Renal cortex interstitium (tissue), 11 donors: ENCODE data around the gene D2HGDH. TPM values are rescaled to one million over a fixed set of nuclear protein-coding genes. Genes with fewer than 3 reads are reported as not detected.
"Not testable (repeated sequence)": the region's sequence is repeated elsewhere in the genome, so short reads cannot be mapped to it uniquely, and the experiment has no call there.

ENCODE experiments used
- DNase-seq, 11 donors: peaks; one replicate each; pipeline ENCODE4 v3.0.0-alpha.2; 2013; ENCODE audit warnings: low read depth in 9 of 11, low spot score in 4 of 11; ENCODE audit errors: extremely low read depth in 1 of 11
- polyA plus RNA-seq, 3 donors: library from polyadenylated mRNA; unstranded; fragments of 120-200 nt; gene quantifications; one replicate each; pipeline ENCODE4 v1.2.1, GENCODE V29; 2013; ENCODE audit not compliant: insufficient read length in 3 of 3

The D2HGDH gene
- polyA plus RNA-seq, 3 donors, result 30.0 to 62.3 (median 50.4) TPM

GRCh38 chr2:241799522-241800197, 65.2 kb downstream of the D2HGDH start:
- no peak for DNase-seq

DNA sequence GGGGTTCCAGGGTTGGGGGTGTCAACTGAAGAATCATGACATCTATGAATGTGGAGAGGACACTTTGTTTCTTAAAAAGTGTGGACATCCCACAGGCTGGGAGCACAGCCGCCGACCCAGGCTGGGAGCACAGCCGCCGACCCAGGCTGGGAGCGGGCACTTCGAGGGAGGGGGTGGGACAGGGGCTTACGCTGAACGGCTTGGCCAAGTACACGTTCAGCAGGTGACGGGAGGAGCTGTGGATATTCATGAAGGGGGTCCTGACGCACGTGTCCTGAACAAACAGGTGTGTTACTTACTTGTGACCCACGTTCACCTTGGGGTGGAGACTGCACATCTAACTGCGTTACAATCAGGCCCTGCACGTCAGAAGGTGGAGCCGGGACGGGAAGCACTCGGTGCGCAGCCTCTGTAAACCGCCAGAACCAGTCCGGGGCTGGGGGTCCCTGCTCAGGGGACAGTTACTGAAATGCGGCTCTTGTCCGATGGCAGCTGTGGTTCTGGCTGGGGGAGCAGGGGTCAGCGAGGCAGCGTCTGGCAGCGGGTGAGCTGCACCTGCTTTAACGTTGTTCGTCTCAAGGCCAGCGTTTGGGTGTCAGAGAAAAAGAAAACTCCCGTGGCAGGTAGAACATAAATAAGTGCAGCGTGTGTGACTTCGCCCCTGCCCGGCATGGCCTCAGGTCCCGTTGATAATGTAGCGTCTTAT, 65.9 kb downstream of the D2HGDH start:
- not testable (repeated sequence) for DNase-seq

- DNase-seq, result no peak
Measured at GRCh38 chr2:241801611-241802420, 67.4 kb downstream of the D2HGDH start.

DNA sequence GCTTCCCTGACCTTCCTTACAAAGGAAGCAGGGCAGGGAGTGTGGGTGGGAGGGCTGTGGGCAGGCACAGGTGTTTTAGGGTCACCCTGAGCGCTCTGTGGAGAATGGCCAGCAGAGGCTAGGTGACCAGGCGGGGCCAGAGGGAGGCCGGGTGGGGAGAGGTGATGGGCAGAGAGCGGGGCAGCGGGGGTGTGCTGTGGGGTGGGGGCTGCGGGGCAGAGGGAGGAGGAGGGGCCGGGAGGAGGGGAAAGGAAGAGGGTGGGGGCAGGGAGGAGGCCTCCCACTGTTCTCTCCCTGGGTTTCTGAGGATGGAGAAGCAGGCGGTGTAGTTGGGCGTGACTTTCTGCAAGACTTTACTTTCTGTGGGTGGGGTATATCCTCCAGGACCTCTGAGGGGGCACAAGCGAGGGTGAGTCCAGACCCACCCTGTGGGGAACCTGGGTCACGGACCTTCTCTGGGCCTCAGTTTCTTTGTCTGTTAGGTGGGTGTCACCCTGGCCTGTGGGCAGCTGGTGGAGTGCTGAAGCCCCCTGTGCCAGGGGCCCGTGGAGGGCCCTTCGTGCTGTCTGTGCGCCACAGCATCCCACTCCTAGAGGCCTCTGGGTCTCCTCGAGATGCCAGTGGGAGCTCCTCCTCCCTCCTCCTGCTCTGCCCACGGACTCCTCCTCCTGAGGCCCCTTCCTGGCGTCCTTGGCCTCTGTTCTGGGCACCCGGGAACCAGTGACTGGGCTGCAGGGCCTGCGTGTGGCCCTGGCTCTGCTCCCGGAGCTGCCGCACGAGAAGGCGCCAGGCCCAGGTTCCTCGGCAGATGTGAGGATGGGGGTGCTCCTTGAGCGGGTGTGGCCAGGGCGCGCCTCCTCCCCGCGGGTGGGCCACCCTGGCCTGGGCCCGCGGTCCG, 68.2 kb downstream of the D2HGDH start:
- no peak for DNase-seq

GRCh38 chr2:241803387-241804325, 69.2 kb downstream of the D2HGDH start:
- DNase-seq, result peak in 5 of 11 donors; percentile 39 to 55 (median 42)

GRCh38 chr2:241804326-241805229, 70.1 kb downstream of the D2HGDH start:
- no peak for DNase-seq

- peak in 1 of 11 donors; percentile 56 for DNase-seq
Measured at GRCh38 chr2:241806217-241806616, 71.8 kb downstream of the D2HGDH start.

DNA sequence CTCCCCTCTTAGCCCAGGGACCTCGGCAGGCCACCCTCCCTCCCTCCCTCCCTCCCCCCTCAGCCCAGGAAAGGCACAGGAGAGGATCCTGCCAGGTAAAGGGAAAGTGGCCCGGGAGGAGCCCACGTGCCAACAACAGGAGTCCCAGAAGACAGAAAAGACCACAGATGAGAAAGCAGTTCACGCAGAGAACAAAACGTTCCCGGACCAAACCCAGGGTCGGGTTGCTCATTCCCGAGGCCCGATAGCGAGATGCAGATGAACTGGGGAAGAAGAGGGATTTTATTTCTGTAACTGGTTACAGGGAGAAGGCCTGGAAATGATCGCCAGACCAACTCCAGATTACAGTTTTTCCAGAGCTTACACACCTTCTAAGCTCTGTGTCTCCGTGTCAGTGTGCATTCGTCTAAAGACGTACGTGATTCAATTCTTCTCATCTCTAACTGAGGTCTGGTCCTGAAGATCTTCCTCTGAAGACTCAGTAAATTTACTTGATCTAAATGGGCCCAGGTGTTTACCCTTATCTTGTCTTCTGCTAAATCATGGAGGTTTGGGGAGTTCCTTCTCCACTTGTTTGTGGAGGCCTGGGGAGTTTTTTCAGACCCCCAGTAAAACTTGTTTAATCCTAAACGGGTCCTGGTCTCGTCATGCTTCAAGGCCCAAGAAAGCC, 73.8 kb downstream of the D2HGDH start:
- no peak for DNase-seq

- no peak for DNase-seq
Measured at GRCh38 chr2:241808721-241809382, 74.4 kb downstream of the D2HGDH start, which contains the start of gene NEU4. NEU4 (plus strand) TSS chr2:241809193; CDS start chr2:241814485, 5,292 bp downstream.

DNA sequence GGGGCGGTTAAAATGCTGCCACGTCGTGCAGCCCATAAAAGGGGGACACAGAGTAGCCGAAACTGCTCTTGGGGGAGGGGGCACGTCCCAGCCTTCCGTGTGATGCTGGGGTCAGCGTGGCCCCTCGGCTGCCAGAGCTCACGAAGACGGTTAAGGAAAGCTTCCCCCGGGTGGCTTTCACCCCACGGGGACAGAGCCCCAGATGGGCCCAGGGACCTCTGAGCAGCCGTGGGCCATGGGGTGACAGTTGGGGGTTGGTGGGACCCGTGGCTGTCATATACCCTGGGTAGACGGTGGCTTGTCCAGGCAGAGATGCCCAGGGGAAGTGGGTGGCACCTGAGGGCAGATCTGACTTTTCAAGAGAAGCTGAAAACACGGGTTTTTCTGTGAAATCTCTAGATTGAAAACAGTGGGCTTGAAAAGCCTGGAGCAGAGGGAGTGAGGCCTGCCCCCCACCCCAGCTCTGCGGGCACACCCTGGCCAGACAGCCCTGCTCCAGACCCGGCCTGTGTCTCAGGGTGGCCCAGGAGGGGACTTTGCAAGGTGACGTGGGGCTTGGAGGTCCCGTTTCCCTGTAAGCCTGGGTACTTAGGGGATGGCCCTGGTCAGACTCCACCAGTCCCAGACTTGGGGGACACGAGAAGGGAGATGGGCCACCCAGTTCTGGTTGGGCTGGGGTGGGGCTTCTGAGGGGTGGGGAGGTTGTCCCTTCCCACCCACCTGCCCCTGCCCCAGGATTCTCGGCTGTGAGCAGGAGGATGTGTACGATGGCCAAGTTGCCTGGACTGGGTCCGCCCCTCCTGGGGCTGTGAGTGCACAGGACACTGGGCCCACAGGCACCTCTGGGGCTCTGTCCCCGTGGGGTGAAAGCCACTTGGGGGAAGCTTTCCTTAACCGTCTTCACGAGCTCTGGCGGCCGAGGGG, 75.2 kb downstream of the D2HGDH start:
- no peak for DNase-seq

DNA sequence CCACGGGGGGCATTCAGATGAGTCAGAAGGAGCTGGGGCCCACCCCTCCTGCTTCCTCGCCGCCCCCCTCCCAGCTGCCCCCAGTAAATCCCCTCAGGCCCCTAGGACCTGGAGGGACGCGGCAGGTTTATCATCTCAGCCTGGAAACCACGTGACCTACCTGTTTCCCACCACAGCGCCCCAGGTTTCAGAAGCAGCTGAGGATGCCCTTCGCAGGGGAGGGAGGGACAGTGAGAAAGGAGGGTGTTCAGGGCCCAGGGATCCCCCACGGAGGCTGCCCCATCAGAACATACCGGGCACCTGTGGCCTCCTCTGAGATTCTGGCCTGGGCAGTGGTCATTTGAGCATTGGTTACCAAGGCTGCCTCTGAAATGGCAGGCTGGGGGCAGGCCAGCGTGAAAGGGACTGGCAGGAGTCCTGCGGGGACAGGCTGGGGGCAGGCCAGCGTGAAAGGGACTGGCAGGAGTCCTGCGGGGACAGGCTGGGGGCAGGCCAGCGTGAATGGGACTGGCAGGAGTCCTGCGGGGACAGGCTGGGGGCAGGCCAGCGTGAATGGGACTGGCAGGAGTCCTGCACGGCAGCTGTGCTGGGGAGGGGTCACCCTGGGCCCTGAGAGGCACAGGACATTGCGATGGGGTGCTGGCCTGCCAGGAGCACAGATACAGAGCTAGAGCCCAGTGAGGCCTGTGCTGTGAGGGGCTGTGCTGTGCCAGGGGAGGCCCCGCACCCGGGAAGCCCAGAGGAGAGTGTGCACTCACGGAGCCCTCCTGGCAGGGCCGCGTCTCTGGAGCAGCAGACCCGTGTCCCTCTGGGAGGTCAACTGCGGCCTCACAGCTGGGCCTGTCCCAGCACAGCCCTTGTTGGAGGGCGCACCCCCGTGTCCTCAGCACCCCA, 76.1 kb downstream of the D2HGDH start:
- no peak for DNase-seq

- no peak for DNase-seq
Measured at GRCh38 chr2:241811201-241811951, 76.9 kb downstream of the D2HGDH start.
